ENCODE data around the gene FNDC3A.

The FNDC3A gene

GRCh38 chr13:49040872-49041271 lies 65.2 kb downstream of the FNDC3A start:
- FAIRE-seq (no peak), DNase-seq (ENCODE audit: insufficient read length, low spot score) (no peak)
- no peak for TF ChIP-seq CTCF (IDR thresholded peaks at IDR 0.05; ENCODE audit: insufficient read depth, missing control alignments)

- FAIRE-seq (no peak), DNase-seq (ENCODE audit: insufficient read length, low spot score) (no peak)
- TF ChIP-seq CTCF (IDR thresholded peaks at IDR 0.05; ENCODE audit: insufficient read depth, missing control alignments), result no peak
Observed at GRCh38 chr13:49042476-49042875, 66.8 kb downstream of the FNDC3A start.

- TF ChIP-seq CTCF (IDR thresholded peaks at IDR 0.05; ENCODE audit: insufficient read depth, missing control alignments), result no peak
- DNase-seq (ENCODE audit: insufficient read length, low spot score) (no peak), FAIRE-seq (no peak)
Observed at GRCh38 chr13:49044008-49044407, 68.3 kb downstream of the FNDC3A start.

GRCh38 chr13:49044836-49045235 lies 69.1 kb downstream of the FNDC3A start:
- no peak for TF ChIP-seq CTCF (IDR thresholded peaks at IDR 0.05; ENCODE audit: insufficient read depth, missing control alignments)
- FAIRE-seq, result no peak
- no peak for DNase-seq (ENCODE audit: insufficient read length, low spot score)

- FAIRE-seq (no peak), DNase-seq (ENCODE audit: insufficient read length, low spot score) (no peak)
- TF ChIP-seq CTCF (IDR thresholded peaks at IDR 0.05; ENCODE audit: insufficient read depth, missing control alignments), result no peak
Observed at GRCh38 chr13:49046002-49046401, 70.3 kb downstream of the FNDC3A start.

- no peak for FAIRE-seq
- no peak for TF ChIP-seq CTCF (IDR thresholded peaks at IDR 0.05; ENCODE audit: insufficient read depth, missing control alignments)
- no peak for DNase-seq (ENCODE audit: insufficient read length, low spot score)
Observed at GRCh38 chr13:49046519-49046918, 70.8 kb downstream of the FNDC3A start.

- TF ChIP-seq CTCF (IDR thresholded peaks at IDR 0.05; ENCODE audit: insufficient read depth, missing control alignments), result no peak
- FAIRE-seq (no peak), DNase-seq (ENCODE audit: insufficient read length, low spot score) (no peak)
Observed at GRCh38 chr13:49052813-49053212, 77.1 kb downstream of the FNDC3A start.

Measured in D721Med (cell line).